HepG2 (cell line): Measurements from ENCODE around the gene SOX12. TPM values are rescaled to one million over a fixed set of nuclear protein-coding genes. Genes with fewer than 3 reads are reported as not detected.

Experiments
- AFF4 ChIP-seq: sonication (generic); formaldehyde crosslinking; IDR thresholded peaks from 2 replicates; pipeline ENCODE4 v1.4.0; 2020; ENCODE audit warnings: missing genetic modification reagents
- EHMT2 ChIP-seq: fragments of 200-600 bp; sonication (generic); IDR thresholded peaks from 2 replicates; pipeline ENCODE4 v1.7.0; 2017; ENCODE audit warnings: antibody characterized with exemption, low read depth, low read length, borderline replicate concordance
- ETS1 ChIP-seq: sonication (generic); formaldehyde crosslinking; IDR thresholded peaks from 2 replicates; pipeline ENCODE4 v1.4.0; 2020; ENCODE audit warnings: missing genetic modification reagents
- MATR3 ChIP-seq: sonication (generic); formaldehyde crosslinking; IDR thresholded peaks from 2 replicates; pipeline ENCODE4 v1.4.0; 2020; ENCODE audit warnings: missing genetic modification reagents
- MEIS2 ChIP-seq: sonication (generic); formaldehyde crosslinking; IDR thresholded peaks from 2 replicates; pipeline ENCODE4 v1.9.0; 2021; ENCODE audit warnings: mild to moderate bottlenecking, missing genetic modification reagents
- MXD1 ChIP-seq: sonication (generic); formaldehyde crosslinking; IDR thresholded peaks from 2 replicates; pipeline ENCODE4 v1.4.0; 2020; ENCODE audit warnings: mild to moderate bottlenecking, missing genetic modification reagents
- PHF5A ChIP-seq: IDR thresholded peaks from one replicate; pipeline ENCODE4 v1.6.1; 2018; ENCODE audit warnings: low read depth, missing genetic modification reagents; ENCODE audit not compliant: unreplicated experiment
- YEATS4 ChIP-seq: sonication (generic); formaldehyde crosslinking; IDR thresholded peaks from 2 replicates; pipeline ENCODE4 v1.4.0; 2020; ENCODE audit warnings: missing genetic modification reagents, borderline replicate concordance
- ZBTB2 ChIP-seq: sonication (generic); formaldehyde crosslinking; IDR thresholded peaks from 2 replicates; pipeline ENCODE4 v1.8.0; 2022; ENCODE audit warnings: low read depth, missing genetic modification reagents
- ZBTB37 ChIP-seq: sonication (generic); formaldehyde crosslinking; IDR thresholded peaks from 2 replicates; pipeline ENCODE4 v1.4.0; 2020; ENCODE audit warnings: mild to moderate bottlenecking, missing genetic modification reagents
- ZBTB4 ChIP-seq: sonication (generic); formaldehyde crosslinking; IDR thresholded peaks from 2 replicates; pipeline ENCODE4 v1.4.0; 2020; ENCODE audit warnings: missing genetic modification reagents, mild to moderate bottlenecking, borderline replicate concordance
- ZNF20 ChIP-seq: sonication (generic); formaldehyde crosslinking; IDR thresholded peaks from 2 replicates; pipeline ENCODE4 v1.4.0; 2020; ENCODE audit warnings: mild to moderate bottlenecking, moderate library complexity, missing genetic modification reagents
- ZNF253 ChIP-seq: sonication (generic); formaldehyde crosslinking; IDR thresholded peaks from 2 replicates; pipeline ENCODE4 v1.8.0; 2022; ENCODE audit warnings: mild to moderate bottlenecking, missing genetic modification reagents, borderline replicate concordance
- ZNF329 ChIP-seq: sonication (generic); formaldehyde crosslinking; IDR thresholded peaks from 2 replicates; pipeline ENCODE4 v1.9.0; 2021; ENCODE audit warnings: low read depth, mild to moderate bottlenecking, missing genetic modification reagents
- ZNF354B ChIP-seq: sonication (generic); formaldehyde crosslinking; IDR thresholded peaks from 2 replicates; pipeline ENCODE4 v1.8.0; 2022; ENCODE audit warnings: mild to moderate bottlenecking, missing genetic modification reagents
- ZNF430 ChIP-seq: sonication (generic); formaldehyde crosslinking; IDR thresholded peaks from 2 replicates; pipeline ENCODE4 v1.9.0; 2021; ENCODE audit warnings: mild to moderate bottlenecking, missing genetic modification reagents
- ZNF703 ChIP-seq: sonication (generic); formaldehyde crosslinking; IDR thresholded peaks from 2 replicates; pipeline ENCODE4 v1.5.1; 2020; ENCODE audit warnings: missing genetic modification reagents, mild to moderate bottlenecking, moderate library complexity, borderline replicate concordance
- ZNF747 ChIP-seq: sonication (generic); formaldehyde crosslinking; IDR thresholded peaks from 2 replicates; pipeline ENCODE4 v1.8.1; 2023; ENCODE audit warnings: missing genetic modification reagents, mild to moderate bottlenecking, borderline replicate concordance
- polyA plus RNA-seq, 8 experiments: library from polyadenylated mRNA; depleted of rRNA in 3 of 8; stranded (reverse) in 7 of 8; unstranded in 1 of 8; fragments of >200 nt; fragmentation: Illumina TruSeq in 4 of 8; extraction: Trizol in 4 of 8; gene quantifications; 2 replicates each; pipeline versions ENCODE4 v1.2.1 to v1.2.3, GENCODE V29; 2011 to 2016; ENCODE audit warnings: low read depth in 4 of 8, missing spikeins in 1 of 8, mixed read lengths in 1 of 8; ENCODE audit not compliant: insufficient read depth in 1 of 8
- total RNA-seq, 5 experiments: library from RNA; depleted of rRNA; stranded (reverse); fragments of >200 nt; fragmentation: Illumina TruSeq; extraction: Trizol; gene quantifications; 2 replicates each; pipeline ENCODE4 v1.2.3, GENCODE V29; 2016; ENCODE audit warnings: low read depth in 1 of 5

SOX12 gene
- total and polyA plus RNA-seq, 2 of the 13 experiments (the other 11 are each of a cell fraction or from before 2014, with no cell fraction given) = 10.0 to 18.7 TPM

- TF ChIP-seq ZNF703 (CRISPR knock-in tag) = no peak
- no peak for TF ChIP-seq ZBTB2
- 0 out of 2 replicates have a peak, but pooled peaks have one; percentile 12 for TF ChIP-seq EHMT2
- TF ChIP-seq MXD1 (CRISPR knock-in tag) = no peak
- no peak for TF ChIP-seq ZBTB4 (CRISPR knock-in tag)
- no peak for TF ChIP-seq MATR3 (CRISPR knock-in tag)
- TF ChIP-seq MEIS2 (CRISPR knock-in tag) = no peak
- no peak for TF ChIP-seq ZNF329 (CRISPR knock-in tag)
- TF ChIP-seq ZNF747 (CRISPR knock-in tag) = no peak
- TF ChIP-seq ZNF354B (CRISPR knock-in tag) = no peak; the same call in 1 of the 2 replicates
- TF ChIP-seq ZNF20 = no peak
- no peak for TF ChIP-seq PHF5A
- no peak for TF ChIP-seq AFF4 (CRISPR knock-in tag)
- TF ChIP-seq ZNF253 (CRISPR knock-in tag) = no peak
- no peak for TF ChIP-seq ETS1 (CRISPR knock-in tag)
- TF ChIP-seq YEATS4 (CRISPR knock-in tag) = no peak
- no peak for TF ChIP-seq ZNF430 (CRISPR knock-in tag)
- peak; percentile 2; the same call in 1 of the 2 replicates for TF ChIP-seq ZBTB37
Measured at GRCh38 chr20:289693-290083, 35.7 kb upstream of the SOX12 start (continued).
